Stimulated activated CD8-positive, alpha-beta memory T cell treated with anti-CD3 and anti-CD28 coated beads, Interleukin-7, amount 100 ng/mL, for 24 hours (primary cell): ENCODE measurements around the gene IL17RE.
A peak's percentile ranks its signal among the peaks of the same experiment; 100 is the strongest.

ENCODE experiments used
- DNase-seq: peaks from one replicate; pipeline ENCODE4 v3.0.0-alpha.2; 2020; ENCODE audit warnings: low read depth

The IL17RE gene

DNA sequence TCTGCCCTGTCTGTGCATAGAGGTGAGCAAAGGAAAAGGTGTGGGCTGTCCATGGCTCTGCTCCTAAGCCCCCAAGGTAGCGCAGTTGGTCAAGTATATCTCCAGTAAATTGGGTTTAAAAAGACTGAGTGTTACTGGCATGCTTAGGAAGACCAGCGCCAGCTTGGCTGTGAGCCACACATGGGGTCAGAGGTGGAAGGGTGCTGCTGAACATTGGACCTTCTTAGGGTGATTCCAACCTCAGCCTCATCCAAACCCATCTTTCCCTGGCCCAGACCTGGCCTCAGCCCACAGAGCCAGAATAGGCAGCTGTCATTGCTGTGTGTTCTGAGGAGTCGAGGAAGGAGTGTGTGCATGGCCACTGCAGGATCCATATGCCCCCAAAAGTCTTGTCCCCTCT is 5.6 kb downstream of the IL17RE start:
- no peak for DNase-seq

DNA sequence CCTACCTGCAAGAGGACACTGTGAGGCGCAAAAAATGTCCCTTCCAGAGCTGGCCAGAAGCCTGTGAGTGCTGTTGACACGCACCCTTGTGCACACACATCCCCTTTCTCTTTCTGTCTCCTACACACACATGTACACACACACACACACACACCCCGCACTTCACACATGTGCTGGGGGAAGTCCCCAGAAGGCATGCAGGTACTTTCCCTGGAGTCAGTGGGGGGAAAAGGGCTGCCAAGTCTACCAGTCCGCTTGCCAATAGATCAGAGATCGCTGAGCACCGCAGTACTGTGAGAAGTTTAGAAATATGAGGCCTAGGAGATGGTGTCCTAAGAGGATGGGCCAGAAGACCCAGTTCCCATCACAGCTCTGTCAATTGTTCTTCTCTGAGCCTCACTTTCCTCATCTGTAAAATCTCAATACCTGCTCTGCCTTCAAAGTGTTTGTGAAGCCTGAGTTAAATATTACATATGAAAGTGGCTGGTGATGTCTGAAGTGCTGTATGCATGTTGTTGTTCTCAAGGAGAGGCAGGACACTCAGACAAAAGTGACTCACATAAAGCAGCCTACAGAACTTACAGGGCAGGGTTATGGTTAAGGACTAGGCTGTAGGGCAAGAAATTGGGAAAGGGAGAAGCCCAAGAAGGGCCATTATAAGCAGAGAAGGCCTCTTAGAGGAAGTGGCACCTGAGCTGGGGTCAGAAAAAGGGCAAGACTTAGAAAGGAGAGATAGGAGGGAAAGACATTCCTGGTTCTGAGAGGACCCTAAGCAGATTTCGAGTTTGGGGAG is 6.8 kb downstream of the IL17RE start:
- DNase-seq, result no peak

DNA sequence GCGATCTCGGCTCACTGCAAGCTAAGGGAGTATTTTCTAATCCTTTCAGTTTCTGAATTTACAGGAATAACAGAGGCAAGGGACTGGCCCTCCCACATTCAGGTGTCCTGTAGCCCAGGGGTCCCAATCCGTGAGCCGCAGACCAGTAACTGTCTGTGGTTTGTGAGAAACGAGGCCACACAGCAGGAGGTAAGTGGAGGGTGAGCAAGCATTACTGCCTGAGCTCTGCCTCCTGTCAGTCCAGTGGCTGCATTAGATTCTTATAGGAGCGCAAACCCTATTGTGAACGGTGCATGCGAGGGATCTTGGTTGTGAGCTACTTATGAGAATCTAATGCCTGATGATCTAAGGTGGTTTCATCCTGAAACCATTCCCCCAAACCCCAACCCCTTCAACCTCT is 9.2 kb downstream of the IL17RE start:
- no peak for DNase-seq

DNA sequence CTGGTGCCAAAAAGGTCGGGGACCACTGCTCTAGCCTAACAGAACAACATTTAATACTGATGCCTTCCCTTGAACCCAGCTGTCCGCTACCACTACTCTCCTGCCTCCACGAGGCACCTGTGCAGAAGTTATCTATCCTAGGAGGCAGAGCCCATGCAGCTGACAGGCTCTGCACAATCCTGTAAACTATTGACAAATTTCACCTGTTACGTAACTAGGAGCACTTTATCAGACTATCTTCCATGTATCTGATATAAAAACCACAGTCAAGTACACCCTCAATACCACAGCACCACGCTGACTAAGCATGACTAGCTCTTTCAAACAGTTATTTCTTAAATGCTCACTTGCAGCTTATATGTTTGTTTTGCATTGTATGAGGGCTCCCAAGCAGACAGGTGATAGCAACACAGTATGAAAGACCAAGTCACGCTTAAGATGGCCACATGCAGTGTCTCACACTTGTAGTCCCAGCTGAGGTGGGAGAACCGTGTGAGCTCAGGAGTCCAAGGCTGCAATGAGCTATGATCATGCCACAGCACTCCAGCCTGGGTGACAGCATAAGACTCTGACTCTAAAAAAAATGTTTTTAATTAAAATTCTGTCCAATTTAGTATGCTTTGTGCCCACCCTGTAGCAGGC is 9.8 kb downstream of the IL17RE start:
- no peak for DNase-seq

DNA sequence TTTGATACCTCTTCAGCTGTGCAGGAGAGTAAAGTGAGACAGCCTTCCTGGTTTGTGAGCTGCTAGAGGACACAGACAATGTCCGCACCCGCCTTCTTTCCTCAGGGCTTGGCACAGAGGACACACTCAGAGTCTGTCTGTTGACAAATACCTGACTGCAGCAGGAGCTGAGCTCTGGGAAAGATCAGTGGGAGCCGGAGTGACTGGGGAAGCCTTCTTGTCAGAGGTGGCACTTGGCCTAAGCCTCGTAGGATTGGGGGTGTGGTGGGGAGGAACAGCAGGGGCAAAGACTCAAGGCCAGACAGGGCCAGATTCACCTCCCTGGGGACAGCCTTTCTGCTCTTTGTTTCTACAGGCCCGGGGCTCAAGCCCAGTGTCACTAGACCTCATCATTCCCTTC is 11.0 kb downstream of the IL17RE start:
- no peak for DNase-seq

DNA sequence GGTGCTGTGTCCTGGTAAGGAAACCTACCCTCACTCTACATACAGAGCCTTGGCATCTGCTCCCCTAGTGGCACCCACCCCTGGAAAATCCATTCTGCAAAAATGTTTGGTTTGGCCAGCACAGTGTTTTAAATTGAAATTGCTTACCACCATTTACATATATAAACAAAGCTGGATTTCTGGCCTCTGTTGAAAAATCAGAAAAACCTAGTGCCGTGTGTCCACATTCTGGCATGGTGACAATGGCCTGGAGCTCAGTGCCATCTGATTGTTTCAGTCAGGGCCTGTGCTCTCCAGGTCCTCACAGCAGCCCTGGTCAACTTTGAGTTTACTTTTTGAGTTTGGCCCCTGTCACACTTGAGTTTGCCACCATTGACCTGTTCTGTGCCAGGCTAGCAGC is 11.4 kb downstream of the IL17RE start:
- DNase-seq, result no peak

DNA sequence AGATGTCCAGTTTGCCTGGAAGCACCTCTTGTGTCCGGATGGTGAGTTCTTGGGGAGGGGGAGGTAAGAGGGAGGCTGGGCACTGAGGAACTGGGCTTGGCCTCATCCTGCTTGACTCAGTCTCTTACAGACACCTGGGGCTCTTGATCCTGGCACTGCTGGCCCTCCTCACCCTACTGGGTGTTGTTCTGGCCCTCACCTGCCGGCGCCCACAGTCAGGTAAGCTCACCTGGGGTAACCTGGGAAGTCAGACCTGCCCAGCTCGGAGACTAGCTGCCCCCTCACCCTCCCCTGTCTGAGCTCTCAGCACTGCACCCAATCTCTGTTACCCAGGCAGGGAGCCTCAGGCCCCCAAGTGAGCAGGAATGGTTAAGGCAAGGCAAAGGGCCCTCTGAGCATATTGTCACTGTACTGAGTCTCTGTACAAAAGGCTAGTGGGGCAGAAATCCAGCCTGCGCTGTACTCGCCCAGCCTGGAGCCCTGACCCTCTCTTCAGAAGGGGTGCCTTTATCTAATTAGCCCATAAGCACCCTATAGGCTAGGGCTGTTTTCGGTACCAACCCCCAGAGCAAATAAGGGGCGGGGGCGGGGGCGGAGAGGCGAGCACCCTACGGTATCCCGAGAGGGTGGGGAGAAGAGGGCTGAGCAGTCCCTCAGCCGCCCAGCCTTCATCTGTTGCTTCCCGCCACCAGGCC is 12.1 kb downstream of the IL17RE start:
- DNase-seq, result no peak

DNA sequence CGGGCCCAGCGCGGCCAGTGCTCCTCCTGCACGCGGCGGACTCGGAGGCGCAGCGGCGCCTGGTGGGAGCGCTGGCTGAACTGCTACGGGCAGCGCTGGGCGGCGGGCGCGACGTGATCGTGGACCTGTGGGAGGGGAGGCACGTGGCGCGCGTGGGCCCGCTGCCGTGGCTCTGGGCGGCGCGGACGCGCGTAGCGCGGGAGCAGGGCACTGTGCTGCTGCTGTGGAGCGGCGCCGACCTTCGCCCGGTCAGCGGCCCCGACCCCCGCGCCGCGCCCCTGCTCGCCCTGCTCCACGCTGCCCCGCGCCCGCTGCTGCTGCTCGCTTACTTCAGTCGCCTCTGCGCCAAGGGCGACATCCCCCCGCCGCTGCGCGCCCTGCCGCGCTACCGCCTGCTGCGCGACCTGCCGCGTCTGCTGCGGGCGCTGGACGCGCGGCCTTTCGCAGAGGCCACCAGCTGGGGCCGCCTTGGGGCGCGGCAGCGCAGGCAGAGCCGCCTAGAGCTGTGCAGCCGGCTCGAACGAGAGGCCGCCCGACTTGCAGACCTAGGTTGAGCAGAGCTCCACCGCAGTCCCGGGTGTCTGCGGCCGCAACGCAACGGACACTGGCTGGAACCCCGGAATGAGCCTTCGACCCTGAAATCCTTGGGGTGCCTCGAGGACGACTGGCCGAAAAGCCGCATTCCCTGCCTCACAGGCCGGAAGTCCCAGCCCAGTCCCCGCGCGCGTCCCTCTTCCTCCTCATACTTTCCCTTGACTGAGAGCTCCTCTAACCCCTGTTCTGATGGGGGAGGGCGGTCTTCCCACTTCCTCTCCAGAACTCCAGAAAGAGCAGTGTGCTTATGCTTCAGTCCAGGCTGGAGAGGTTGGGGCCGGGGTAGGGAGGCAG is 12.8 kb downstream of the IL17RE start:
- DNase-seq, result no peak

DNA sequence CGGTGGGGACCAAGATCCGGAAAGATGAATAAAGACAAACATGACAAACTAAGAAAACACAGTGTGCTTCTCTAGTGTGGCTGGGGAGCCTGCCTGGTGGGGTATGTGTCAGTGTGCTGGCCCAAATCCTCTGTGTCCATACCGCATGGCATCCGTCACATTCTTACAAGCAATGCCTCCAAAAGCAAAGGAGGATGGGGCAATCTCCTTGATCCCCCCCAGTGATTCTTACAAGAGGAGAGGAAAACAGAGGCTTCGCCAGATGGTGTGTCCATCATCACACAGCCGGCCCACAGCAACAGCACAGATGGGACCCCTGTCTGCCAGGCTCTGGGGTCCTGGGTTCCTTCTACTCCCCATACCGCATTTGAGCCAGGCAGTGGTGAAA is 13.7 kb downstream of the IL17RE start:
- no peak for DNase-seq

DNA sequence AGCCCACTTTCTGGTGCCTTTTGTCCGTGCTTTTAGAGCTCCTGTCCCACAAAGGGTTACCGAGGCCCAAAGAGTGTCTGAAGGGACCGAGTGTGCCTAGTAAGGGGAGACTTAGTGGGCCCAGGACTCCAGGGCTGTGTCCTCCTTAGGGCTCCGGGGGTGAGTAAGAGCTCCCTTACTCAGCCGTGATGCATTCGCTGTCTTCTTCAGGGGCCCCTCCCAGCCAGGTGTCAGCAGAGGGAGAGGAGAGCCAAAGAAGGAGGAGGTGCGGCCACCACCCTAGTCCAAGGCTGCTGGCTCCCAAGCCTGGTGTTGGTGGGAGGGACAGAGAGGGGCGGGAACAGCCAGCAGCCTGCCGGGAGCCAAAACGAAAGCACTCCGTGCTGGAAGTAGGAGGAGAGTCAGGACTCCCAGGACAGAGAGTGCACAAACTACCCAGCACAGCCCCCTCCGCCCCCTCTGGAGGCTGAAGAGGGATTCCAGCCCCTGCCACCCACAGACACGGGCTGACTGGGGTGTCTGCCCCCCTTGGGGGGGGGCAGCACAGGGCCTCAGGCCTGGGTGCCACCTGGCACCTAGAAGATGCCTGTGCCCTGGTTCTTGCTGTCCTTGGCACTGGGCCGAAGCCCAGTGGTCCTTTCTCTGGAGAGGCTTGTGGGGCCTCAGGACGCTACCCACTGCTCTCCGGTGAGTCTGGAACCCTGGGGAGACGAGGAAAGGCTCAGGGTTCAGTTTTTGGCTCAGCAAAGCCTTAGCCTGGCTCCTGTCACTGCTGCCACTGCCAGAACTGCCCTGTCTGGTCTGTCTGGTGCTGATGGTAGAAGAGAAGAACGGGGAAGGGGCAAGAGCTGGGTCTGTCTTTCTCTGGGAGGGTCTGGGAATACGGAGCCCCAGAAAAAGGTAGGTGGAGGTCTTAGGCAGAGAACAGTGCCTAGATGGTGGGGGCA is 14.4 kb downstream of the IL17RE start, which contains the start of gene IL17RC:
Gene IL17RC, plus strand, starts transcription at position 365 of the 947 bp plus-strand sequence. Its CDS starts 218 bp downstream, at position 583.
- DNase-seq, result no peak

DNA sequence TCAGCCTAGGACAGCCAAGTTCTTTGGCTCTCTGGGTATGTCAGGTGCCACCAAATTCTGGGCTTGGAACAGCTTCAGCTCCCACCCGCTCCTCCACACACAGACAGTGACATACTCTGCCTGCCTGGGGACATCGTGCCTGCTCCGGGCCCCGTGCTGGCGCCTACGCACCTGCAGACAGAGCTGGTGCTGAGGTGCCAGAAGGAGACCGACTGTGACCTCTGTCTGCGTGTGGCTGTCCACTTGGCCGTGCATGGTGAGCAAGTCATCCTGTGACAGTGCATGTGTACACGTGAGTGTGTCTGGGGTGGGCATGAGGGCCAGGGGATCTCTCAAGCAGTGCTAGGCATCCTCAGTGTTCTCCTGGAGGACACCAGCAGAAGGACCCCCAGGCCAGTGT is 15.2 kb downstream of the IL17RE start:
- no peak for DNase-seq

DNA sequence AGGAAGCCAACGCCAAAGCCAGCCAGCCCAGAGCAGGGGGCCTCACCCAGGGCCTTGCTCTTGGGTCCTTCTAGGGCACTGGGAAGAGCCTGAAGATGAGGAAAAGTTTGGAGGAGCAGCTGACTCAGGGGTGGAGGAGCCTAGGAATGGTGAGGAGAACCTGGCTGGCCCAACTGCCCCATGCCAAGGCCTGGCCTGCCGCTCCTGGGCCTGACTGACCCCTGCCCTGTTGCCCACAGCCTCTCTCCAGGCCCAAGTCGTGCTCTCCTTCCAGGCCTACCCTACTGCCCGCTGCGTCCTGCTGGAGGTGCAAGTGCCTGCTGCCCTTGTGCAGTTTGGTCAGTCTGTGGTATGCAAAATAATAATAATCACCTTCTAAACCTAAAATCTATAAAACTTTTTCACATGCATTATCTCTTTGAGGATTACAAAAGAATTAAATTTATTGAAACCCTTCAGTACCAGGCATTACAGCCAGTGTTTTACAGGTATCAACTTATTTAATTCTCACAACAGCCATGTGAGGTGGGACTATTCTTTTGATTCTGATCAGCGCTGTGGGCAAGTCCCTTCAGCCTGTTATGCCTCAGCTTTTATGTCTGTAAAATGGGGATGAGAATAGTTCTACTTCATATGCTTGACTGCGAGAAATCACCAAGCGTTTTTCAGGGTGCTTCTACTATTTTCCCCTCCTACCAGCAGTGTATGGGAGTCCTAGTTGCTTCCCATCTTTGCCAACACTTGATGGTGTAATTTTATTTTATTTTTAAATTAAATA is 15.8 kb downstream of the IL17RE start:
- DNase-seq, result no peak

DNA sequence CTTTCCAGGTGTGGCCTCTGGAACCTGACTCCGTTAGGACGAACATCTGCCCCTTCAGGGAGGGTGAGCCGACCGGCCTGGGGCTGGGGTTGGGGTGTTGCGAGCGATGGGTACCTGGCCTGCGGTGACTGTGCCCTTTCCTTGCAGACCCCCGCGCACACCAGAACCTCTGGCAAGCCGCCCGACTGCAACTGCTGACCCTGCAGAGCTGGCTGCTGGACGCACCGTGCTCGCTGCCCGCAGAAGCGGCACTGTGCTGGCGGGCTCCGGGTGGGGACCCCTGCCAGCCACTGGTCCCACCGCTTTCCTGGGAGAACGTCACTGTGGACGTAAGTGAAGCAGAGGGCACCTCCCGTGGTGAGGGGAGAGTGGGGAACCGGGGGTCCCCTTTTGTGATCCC is 25.5 kb downstream of the IL17RE start:
- no peak for DNase-seq

DNA sequence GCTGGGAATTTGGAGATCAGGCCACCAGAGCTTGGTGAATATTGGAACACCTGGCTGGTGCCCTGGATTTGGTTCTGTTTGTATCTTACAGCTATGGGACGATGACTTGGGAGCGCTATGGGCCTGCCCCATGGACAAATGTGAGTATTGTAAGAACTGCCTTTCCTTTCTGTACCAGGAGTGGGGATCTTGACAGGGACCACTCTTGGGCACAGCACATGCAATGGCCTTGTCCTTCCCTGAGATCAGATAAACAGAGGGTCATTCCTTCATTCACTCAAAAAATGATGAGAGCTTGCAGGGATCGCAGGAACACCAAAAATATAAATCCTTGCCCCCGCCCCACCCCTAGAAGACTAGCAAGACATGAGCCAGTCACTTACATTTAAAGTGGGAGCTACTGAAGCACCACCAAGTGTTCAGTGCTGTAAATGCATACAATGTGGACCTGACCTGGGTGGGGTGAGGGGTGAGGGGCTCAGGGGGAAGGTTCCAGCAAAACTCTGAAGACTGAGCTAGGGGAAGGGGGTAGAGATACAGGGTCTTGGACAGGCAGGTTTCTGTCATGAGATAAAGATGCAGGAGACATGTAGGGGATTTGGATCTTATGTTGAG is 28.3 kb downstream of the IL17RE start:
- DNase-seq, result no peak

DNA sequence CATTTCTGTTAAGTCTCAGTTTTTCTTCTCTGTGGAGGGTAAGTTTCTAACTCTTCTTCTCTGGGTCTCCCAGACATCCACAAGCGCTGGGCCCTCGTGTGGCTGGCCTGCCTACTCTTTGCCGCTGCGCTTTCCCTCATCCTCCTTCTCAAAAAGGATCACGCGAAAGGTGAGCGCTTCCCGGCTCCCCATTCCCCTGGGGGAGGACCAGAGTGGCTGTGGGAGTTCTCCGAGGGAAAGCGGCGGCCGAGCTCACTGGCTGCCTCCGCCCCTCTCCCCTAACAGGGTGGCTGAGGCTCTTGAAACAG is 29.8 kb downstream of the IL17RE start:
- no peak for DNase-seq

DNA sequence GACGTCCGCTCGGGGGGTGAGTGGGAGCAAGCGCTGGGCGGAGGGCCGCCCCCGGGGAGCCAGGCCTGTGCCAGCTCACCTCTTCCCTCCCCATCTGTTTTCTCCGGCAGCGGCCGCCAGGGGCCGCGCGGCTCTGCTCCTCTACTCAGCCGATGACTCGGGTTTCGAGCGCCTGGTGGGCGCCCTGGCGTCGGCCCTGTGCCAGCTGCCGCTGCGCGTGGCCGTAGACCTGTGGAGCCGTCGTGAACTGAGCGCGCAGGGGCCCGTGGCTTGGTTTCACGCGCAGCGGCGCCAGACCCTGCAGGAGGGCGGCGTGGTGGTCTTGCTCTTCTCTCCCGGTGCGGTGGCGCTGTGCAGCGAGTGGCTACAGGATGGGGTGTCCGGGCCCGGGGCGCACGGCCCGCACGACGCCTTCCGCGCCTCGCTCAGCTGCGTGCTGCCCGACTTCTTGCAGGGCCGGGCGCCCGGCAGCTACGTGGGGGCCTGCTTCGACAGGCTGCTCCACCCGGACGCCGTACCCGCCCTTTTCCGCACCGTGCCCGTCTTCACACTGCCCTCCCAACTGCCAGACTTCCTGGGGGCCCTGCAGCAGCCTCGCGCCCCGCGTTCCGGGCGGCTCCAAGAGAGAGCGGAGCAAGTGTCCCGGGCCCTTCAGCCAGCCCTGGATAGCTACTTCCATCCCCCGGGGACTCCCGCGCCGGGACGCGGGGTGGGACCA is 30.4 kb downstream of the IL17RE start:
- DNase-seq, result peak; percentile 73

DNA sequence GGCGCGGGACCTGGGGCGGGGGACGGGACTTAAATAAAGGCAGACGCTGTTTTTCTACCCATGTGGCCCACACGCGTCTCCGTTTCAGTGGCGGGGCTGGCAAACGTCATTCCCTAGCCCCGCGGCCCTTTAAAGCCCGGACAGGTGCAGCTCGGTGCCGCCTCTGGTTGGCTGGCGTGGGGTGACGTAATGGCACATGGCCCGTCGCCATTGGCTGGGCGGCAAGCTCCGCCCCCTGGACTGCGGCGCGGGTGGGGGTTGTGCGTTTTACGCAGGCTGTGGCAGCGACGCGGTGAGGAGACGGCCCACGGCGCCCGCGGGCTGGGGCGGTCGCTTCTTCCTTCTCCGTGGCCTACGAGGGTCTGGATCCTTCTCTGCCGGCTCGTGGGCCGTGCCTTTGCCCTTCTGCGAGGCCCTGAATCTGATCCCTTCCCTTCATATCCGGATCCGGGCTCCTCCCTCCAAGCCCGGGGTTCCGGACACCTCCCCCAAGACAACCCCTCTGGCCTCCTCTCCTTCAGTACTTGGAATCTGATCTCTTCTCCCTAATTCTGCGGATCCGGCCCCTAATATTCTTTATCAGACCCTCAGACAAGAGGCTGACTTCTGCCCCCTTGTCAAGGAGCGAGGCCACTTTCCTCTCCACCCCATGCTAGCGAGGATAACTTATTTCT is 31.1 kb downstream of the IL17RE start, which contains the start of gene CRELD1:
Gene CRELD1, plus strand, starts transcription at position 274 of the 674 bp plus-strand sequence. CDS start 605 bp downstream, outside the sequence.
- DNase-seq, result peak; percentile 92

DNA sequence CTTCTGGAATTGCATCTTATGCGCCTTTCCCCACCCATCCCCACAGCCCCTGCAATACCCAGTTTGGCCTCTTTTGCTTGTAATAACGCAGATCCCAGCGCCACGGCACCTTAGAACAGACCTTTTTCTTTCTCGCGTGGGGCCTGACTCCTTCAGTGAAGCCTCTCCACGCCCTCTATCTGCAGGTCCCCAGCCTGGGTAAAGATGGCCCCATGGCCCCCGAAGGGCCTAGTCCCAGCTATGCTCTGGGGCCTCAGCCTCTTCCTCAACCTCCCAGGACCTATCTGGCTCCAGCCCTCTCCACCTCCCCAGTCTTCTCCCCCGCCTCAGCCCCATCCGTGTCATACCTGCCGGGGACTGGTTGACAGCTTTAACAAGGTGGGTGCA is 31.6 kb downstream of the IL17RE start:
- no peak for DNase-seq

DNA sequence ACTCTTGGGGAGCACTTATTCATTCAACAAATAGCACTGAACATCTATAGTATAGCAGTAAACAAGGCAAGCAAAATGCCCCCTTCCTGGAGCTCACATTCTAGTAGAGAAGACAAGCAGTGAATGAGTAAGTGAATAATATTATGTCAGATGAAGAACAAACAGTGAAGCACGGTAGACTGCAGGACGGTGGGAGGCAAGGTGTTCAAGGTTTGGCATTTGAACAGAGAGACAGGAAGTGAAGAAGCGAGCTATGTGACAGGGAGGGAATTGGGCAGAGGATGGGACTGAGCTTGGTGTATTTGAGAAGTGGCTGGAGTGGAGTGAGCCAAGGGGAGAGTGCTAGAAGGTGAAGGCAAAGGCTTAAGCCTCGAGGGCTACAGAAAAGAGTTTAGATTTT is 32.3 kb downstream of the IL17RE start:
- DNase-seq, result no peak
